Measurements from ENCODE around the gene PIP.
"Not testable (repeated sequence)": the region's sequence is repeated elsewhere in the genome, so short reads cannot be mapped to it uniquely, and the experiment has no call there.

GRCh38 chr7:143123326-143123725 lies 8.6 kb upstream of the PIP start:
- not testable (repeated sequence) for TF ChIP-seq CTCF (IDR thresholded peaks at IDR 0.05 in 2 of 3, conservative IDR thresholded peaks at IDR 0.05 in 1 of 3; ENCODE audit: borderline replicate concordance in 1 of 3, insufficient read depth in 1 of 3, low read depth in 2 of 3, low read length in 2 of 3); ZFX (IDR thresholded peaks at IDR 0.05); SP1 (IDR thresholded peaks at IDR 0.05; ENCODE audit: low read depth); POLR2AphosphoS5 (IDR thresholded peaks at IDR 0.05; ENCODE audit: low read depth, low read length); YY1 (IDR thresholded peaks at IDR 0.05; ENCODE audit: extremely low read depth, insufficient replicate concordance, low read depth, low read length); POLR2A (IDR thresholded peaks at IDR 0.05; ENCODE audit: borderline replicate concordance, extremely low read depth, insufficient read depth, insufficient read length); SIN3A (IDR thresholded peaks at IDR 0.05; ENCODE audit: low read depth); FOSL1 (IDR thresholded peaks at IDR 0.05; ENCODE audit: low read depth); CEBPB (IDR thresholded peaks at IDR 0.05; ENCODE audit: low read depth); EZH2 (IDR thresholded peaks at IDR 0.05)
- TF ChIP-seq, protein P1, sequence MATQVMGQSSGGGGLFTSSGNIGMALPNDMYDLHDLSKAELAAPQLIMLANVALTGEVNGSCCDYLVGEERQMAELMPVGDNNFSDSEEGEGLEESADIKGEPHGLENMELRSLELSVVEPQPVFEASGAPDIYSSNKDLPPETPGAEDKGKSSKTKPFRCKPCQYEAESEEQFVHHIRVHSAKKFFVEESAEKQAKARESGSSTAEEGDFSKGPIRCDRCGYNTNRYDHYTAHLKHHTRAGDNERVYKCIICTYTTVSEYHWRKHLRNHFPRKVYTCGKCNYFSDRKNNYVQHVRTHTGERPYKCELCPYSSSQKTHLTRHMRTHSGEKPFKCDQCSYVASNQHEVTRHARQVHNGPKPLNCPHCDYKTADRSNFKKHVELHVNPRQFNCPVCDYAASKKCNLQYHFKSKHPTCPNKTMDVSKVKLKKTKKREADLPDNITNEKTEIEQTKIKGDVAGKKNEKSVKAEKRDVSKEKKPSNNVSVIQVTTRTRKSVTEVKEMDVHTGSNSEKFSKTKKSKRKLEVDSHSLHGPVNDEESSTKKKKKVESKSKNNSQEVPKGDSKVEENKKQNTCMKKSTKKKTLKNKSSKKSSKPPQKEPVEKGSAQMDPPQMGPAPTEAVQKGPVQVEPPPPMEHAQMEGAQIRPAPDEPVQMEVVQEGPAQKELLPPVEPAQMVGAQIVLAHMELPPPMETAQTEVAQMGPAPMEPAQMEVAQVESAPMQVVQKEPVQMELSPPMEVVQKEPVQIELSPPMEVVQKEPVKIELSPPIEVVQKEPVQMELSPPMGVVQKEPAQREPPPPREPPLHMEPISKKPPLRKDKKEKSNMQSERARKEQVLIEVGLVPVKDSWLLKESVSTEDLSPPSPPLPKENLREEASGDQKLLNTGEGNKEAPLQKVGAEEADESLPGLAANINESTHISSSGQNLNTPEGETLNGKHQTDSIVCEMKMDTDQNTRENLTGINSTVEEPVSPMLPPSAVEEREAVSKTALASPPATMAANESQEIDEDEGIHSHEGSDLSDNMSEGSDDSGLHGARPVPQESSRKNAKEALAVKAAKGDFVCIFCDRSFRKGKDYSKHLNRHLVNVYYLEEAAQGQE (IDR thresholded peaks at IDR 0.05; ENCODE audit: low read depth), result not testable (repeated sequence)
- TF ChIP-seq, protein P2, sequence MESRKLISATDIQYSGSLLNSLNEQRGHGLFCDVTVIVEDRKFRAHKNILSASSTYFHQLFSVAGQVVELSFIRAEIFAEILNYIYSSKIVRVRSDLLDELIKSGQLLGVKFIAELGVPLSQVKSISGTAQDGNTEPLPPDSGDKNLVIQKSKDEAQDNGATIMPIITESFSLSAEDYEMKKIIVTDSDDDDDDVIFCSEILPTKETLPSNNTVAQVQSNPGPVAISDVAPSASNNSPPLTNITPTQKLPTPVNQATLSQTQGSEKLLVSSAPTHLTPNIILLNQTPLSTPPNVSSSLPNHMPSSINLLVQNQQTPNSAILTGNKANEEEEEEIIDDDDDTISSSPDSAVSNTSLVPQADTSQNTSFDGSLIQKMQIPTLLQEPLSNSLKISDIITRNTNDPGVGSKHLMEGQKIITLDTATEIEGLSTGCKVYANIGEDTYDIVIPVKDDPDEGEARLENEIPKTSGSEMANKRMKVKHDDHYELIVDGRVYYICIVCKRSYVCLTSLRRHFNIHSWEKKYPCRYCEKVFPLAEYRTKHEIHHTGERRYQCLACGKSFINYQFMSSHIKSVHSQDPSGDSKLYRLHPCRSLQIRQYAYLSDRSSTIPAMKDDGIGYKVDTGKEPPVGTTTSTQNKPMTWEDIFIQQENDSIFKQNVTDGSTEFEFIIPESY (IDR thresholded peaks at IDR 0.05; ENCODE audit: extremely low read depth, insufficient replicate concordance, low read length), result not testable (repeated sequence)
- TF ChIP-seq CBX3 (IDR thresholded peaks at IDR 0.05; ENCODE audit: low read depth), result peak; percentile 56; the same call in 1 of the 2 replicates
- TF ChIP-seq, protein P3, sequence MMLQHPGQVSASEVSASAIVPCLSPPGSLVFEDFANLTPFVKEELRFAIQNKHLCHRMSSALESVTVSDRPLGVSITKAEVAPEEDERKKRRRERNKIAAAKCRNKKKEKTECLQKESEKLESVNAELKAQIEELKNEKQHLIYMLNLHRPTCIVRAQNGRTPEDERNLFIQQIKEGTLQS (IDR thresholded peaks at IDR 0.05), result not testable (repeated sequence)

Measured in HCT116 (cell line).